SK-N-DZ (cell line): ENCODE results near the gene SLC13A4.

Source experiments
- DNase-seq: peaks from one replicate; pipeline ENCODE4 v3.0.0-alpha.2; 2015; ENCODE audit warnings: low spot score

Gene SLC13A4

GRCh38 chr7:135718794-135719437 lies 9.1 kb downstream of the SLC13A4 start:
- no peak for DNase-seq

GRCh38 chr7:135718219-135718618 lies 9.8 kb downstream of the SLC13A4 start:
- no peak for DNase-seq

GRCh38 chr7:135717693-135718092 lies 10.3 kb downstream of the SLC13A4 start:
- no peak for DNase-seq

GRCh38 chr7:135716677-135717238 lies 11.2 kb downstream of the SLC13A4 start:
- no peak for DNase-seq

GRCh38 chr7:135715673-135716072 lies 12.3 kb downstream of the SLC13A4 start:
- no peak for DNase-seq

GRCh38 chr7:135715055-135715522 lies 12.9 kb downstream of the SLC13A4 start:
- no peak for DNase-seq

- no peak for DNase-seq
Observed at GRCh38 chr7:135714534-135715009, 13.4 kb downstream of the SLC13A4 start.

GRCh38 chr7:135713836-135714470 lies 14.0 kb downstream of the SLC13A4 start:
- no peak for DNase-seq

GRCh38 chr7:135712796-135713195 lies 15.2 kb downstream of the SLC13A4 start:
- DNase-seq = no peak

- DNase-seq = no peak
Observed at GRCh38 chr7:135712182-135712782, 15.7 kb downstream of the SLC13A4 start.

GRCh38 chr7:135711139-135711469 lies 16.9 kb downstream of the SLC13A4 start:
- no peak for DNase-seq

GRCh38 chr7:135710417-135711138 lies 17.4 kb downstream of the SLC13A4 start:
- no peak for DNase-seq

- DNase-seq = no peak
Observed at GRCh38 chr7:135709508-135709907, 18.5 kb downstream of the SLC13A4 start.

GRCh38 chr7:135708041-135708440 lies 19.9 kb downstream of the SLC13A4 start:
- DNase-seq = no peak

GRCh38 chr7:135707570-135707966 lies 20.4 kb downstream of the SLC13A4 start:
- DNase-seq = no peak

GRCh38 chr7:135706858-135707569 lies 21.0 kb downstream of the SLC13A4 start:
- no peak for DNase-seq

- DNase-seq = no peak
Observed at GRCh38 chr7:135706038-135706742, 21.8 kb downstream of the SLC13A4 start.

- DNase-seq = no peak
Observed at GRCh38 chr7:135704698-135705097, 23.3 kb downstream of the SLC13A4 start.

GRCh38 chr7:135704074-135704473 lies 23.9 kb downstream of the SLC13A4 start:
- DNase-seq = no peak

- DNase-seq = no peak
Observed at GRCh38 chr7:135697276-135698049, 30.5 kb downstream of the SLC13A4 start.
